B cell (primary cell): ENCODE measurements around the gene GSDMA. TPM values are rescaled to one million over a fixed set of nuclear protein-coding genes. Genes with fewer than 3 reads are reported as not detected.
A peak's percentile ranks its signal among the peaks of the same experiment; 100 is the strongest.

ENCODE experiments used
- ATAC-seq: fragments of 200-7000 bp; cut with Tn5 transposase; one replicate; pipeline ENCODE4 v1.10.0; 2021; ENCODE audit warnings: low read depth, mild to moderate bottlenecking, moderate number of reproducible peaks, moderate library complexity
- CTCF ChIA-PET: fragments of 350-600 bp; sonication (Branson Sonifier 250); formaldehyde crosslinking; loops from one replicate; lab custom pipeline; 2021; ENCODE audit warnings: antibody characterized with exemption, inconsistent platforms; lab: Charles Lee
- POLR2A ChIA-PET: fragments of 350-600 bp; sonication (Branson Sonifier 250); formaldehyde crosslinking; loops from one replicate; lab custom pipeline; 2021; ENCODE audit warnings: antibody characterized with exemption; lab: Charles Lee
- DNase-seq: peaks from one replicate; pipeline ENCODE4 v3.0.0; 2013
- H2AFZ ChIP-seq: 2 replicates; pipeline ENCODE4 v1.6.1; 2012; ENCODE audit warnings: mild to moderate bottlenecking, low read depth, low read length; ENCODE audit not compliant: insufficient read depth, poor library complexity, severe bottlenecking
- H3K27ac ChIP-seq, 2 donors: 1 replicate in 1 of 2; 2 replicates in 1 of 2; pipeline ENCODE4 v1.5.1; 2012 to 2013; ENCODE audit warnings: low read length in 2 of 2, mild to moderate bottlenecking in 2 of 2, moderate library complexity in 1 of 2
- H3K27me3 ChIP-seq, 4 experiments: fragments of 200-600 bp in 1 of 4; sonication (generic) in 1 of 4; replicated peaks in 1 of 4; 1 replicate in 2 of 4; 2 replicates in 2 of 4; pipeline versions ENCODE4 v1.6.1 to v1.7.0; 2013 to 2016; ENCODE audit warnings: low read length in 3 of 4, mild to moderate bottlenecking in 2 of 4, mixed read lengths in 1 of 4, moderate library complexity in 1 of 4; ENCODE audit not compliant: insufficient read depth in 4 of 4, control insufficient read depth in 3 of 4; ENCODE audit errors: control extremely low read depth in 1 of 4
- H3K36me3 ChIP-seq, 2 experiments: replicated peaks in 1 of 2; 1 replicate in 1 of 2; 2 replicates in 1 of 2; pipeline versions ENCODE4 v1.6.1 to v1.7.1; 2013; ENCODE audit warnings: low read length in 1 of 2; ENCODE audit not compliant: insufficient read depth in 2 of 2, control insufficient read depth in 1 of 2; ENCODE audit errors: control extremely low read depth in 1 of 2, extremely low read depth in 1 of 2
- H3K4me1 ChIP-seq, 2 donors: fragments of 200-600 bp in 1 of 2; sonication (generic) in 1 of 2; 1 replicate in 1 of 2; 2 replicates in 1 of 2; pipeline versions ENCODE4 v1.5.1 to v1.6.1; 2013 to 2017; ENCODE audit warnings: low read length in 2 of 2; ENCODE audit not compliant: control insufficient read depth in 2 of 2, insufficient read depth in 2 of 2
- H3K4me2 ChIP-seq: replicated peaks from 2 replicates; pipeline ENCODE3; 2012; ENCODE audit warnings: mild to moderate bottlenecking, low read depth, low read length; ENCODE audit not compliant: poor library complexity, severe bottlenecking
- H3K4me3 ChIP-seq, 5 experiments: fragments of 200-600 bp in 1 of 5; sonication (generic) in 1 of 5; 1 replicate in 3 of 5; 2 replicates in 2 of 5; pipeline versions ENCODE4 v1.5.1 to v1.7.0; 2011 to 2016; ENCODE audit warnings: low read length in 4 of 5, mild to moderate bottlenecking in 4 of 5, low read depth in 2 of 5, control low read depth in 1 of 5, moderate library complexity in 1 of 5; ENCODE audit not compliant: insufficient read depth in 1 of 5; ENCODE audit errors: control extremely low read depth in 1 of 5, extremely low read depth in 1 of 5
- H3K79me2 ChIP-seq: fragments of 200-600 bp; sonication (generic); one replicate; pipeline ENCODE4 v1.6.0; 2016; ENCODE audit warnings: low read length; ENCODE audit not compliant: control insufficient read depth, insufficient read depth
- H3K9ac ChIP-seq: fragments of 200-600 bp; sonication (generic); 2 replicates; pipeline ENCODE4 v1.6.1; 2017; ENCODE audit warnings: mild to moderate bottlenecking, low read length, moderate library complexity
- H3K9me3 ChIP-seq, 3 donors: one replicate each; pipeline versions ENCODE4 v1.6.1 to v1.7.1; 2013; ENCODE audit warnings: low read length in 2 of 3; ENCODE audit not compliant: control insufficient read depth in 2 of 3, insufficient read depth in 1 of 3; ENCODE audit errors: control extremely low read depth in 1 of 3
- H4K20me1 ChIP-seq: 2 replicates; pipeline ENCODE4 v1.6.0; 2012; ENCODE audit warnings: mild to moderate bottlenecking, low read length; ENCODE audit not compliant: insufficient read depth, control insufficient read depth, poor library complexity, severe bottlenecking
- H3K27ac Mint-ChIP-seq: one replicate; pipeline ENCODE4 v1.8.0; 2021; ENCODE audit warnings: mixed read lengths
- H3K27me3 Mint-ChIP-seq: one replicate; pipeline ENCODE4 v1.8.0; 2021; ENCODE audit warnings: mixed read lengths
- H3K4me1 Mint-ChIP-seq: one replicate; pipeline ENCODE4 v1.8.0; 2021; ENCODE audit warnings: mixed read lengths
- H3K4me3 Mint-ChIP-seq: one replicate; pipeline ENCODE4 v1.8.0; 2021; ENCODE audit warnings: mixed read lengths
- H3K9me3 Mint-ChIP-seq: one replicate; pipeline ENCODE4 v1.8.0; 2022; ENCODE audit warnings: mixed read lengths; ENCODE audit not compliant: insufficient read depth
- CTCF ChIP-seq: fragments of 200-600 bp; IDR thresholded peaks from one replicate; pipeline ENCODE4 v1.8.0; 2022; ENCODE audit warnings: antibody characterized with exemption, mild to moderate bottlenecking
- EZH2 ChIP-seq: IDR thresholded peaks from 2 replicates; pipeline ENCODE4 v1.6.1; 2012; ENCODE audit warnings: borderline replicate concordance, low read depth, mild to moderate bottlenecking, moderate library complexity, low read length; ENCODE audit not compliant: insufficient read depth, poor library complexity, severe bottlenecking
- WGBS: methylation state at CpG from one replicate; pipeline ENCODE4 v1.1.5; 2013; ENCODE audit warnings: missing lambda C conversion rate; ENCODE audit not compliant: insufficient coverage; 5-methylcytosine and 5-hydroxymethylcytosine counted together
- intact Hi-C: fragments of 100-400 bp; cut with micrococcal nuclease; formaldehyde crosslinking; loops from one replicate; pipeline ENCODE4 v1.10.0; 2022
- polyA plus RNA-seq: library from polyadenylated mRNA; depleted of rRNA; stranded (reverse); fragments of >200 nt; gene quantifications from 2 replicates; pipeline ENCODE4 v1.2.3, GENCODE V29; 2012
- small RNA-seq: library from RNA; depleted of rRNA; stranded (forward); fragments of <200 nt; gene quantifications from one replicate; pipeline ENCODE3, GENCODE V24; 2012; ENCODE audit warnings: low replicate concordance, low read depth; ENCODE audit not compliant: insufficient read length
- total RNA-seq, 2 donors: library from RNA; stranded (reverse); fragments of 120-200 nt in 1 of 2; gene quantifications; 1 replicate in 1 of 2; 2 replicates in 1 of 2; pipeline versions ENCODE4 v1.2.3 to v1.2.4, GENCODE V29; 2013 to 2022

GSDMA gene
- total and polyA plus RNA-seq, 2 donors (not counting 1 experiment from before 2014, with no cell fraction given): 0.09 TPM; not detected in 1

- no peak overlapping the region for H2AFZ ChIP-seq
- WGBS: 65% methylated on average over 29 of the region's 33 CpGs
Observed at GRCh38 chr17:40026816-40027613, 64.2 kb downstream of the GSDMA start.

More at GRCh38 chr17:40026816-40027613, 64.2 kb downstream of the GSDMA start:
- Mint-ChIP-seq H3K27ac (no peak overlapping the region), H3K4me3 (no peak overlapping the region), H3K9me3 (no peaks in the 10 kb centered on the region), H3K4me1 (peaks cover 4% of the 10 kb centered on the region), H3K27me3 (no peaks in the 10 kb centered on the region)
- intact Hi-C loops: loop anchor here (1.0 kb wide), 4 partner anchors 59 to 405 kb away; no protein-coding TSS in a partner anchor
- H4K20me1 ChIP-seq: no peaks in the 10 kb centered on the region
- no peak overlapping the region for H3K4me3 ChIP-seq
- H3K9me3 ChIP-seq: no peaks in the 10 kb centered on the region
- no peak for TF ChIP-seq EZH2
- TF ChIP-seq CTCF: peak; percentile 94
- peaks cover 0 to 73% of the 10 kb centered on the region in 2 experiments for H3K36me3 ChIP-seq
- H3K27me3 ChIP-seq: no peaks in the 10 kb centered on the region
- H3K4me2 ChIP-seq: no peak overlapping the region
- DNase-seq (peak; percentile 85), ATAC-seq (peak; percentile 92)
- CTCF ChIA-PET: interaction anchor here (0.6 to 5.9 kb wide), 40 partner anchors 8 to 608 kb away, joined by 3 to 55 read pairs (median 4); partner anchors contain the start of genes CSF3, MED24 and RAPGEFL1
- POLR2A ChIA-PET: interaction anchor here (1.0 kb wide), 1 partner anchor 49 kb away, joined by 3 read pairs; no protein-coding TSS in a partner anchor
- peaks cover 0 to 5% of the 10 kb centered on the region in 2 donors for H3K4me1 ChIP-seq
- no peaks in the 10 kb centered on the region for H3K79me2 ChIP-seq
- H3K27ac ChIP-seq: no peak overlapping the region
- H3K9ac ChIP-seq: no peak overlapping the region

Small RNA genes within 50 kb of the gene (small RNA-seq; reads per million reads assigned to genes)
- gene SNORD124: 195 reads per million, percentile 96 among the genes with 10 or more reads in this experiment

Other genes starting within 250 kb of the GSDMA start
- gene MIEN1, start 232.5 kb upstream of the GSDMA start, total RNA-seq: 37.9 and 41.1 TPM in 2 replicates
- gene MIEN1, start 232.5 kb upstream of the GSDMA start, polyA plus RNA-seq: 55.6 and 63.2 TPM in 2 replicates
- gene GRB7, start 225.1 kb upstream of the GSDMA start, total RNA-seq: 0.78 and 0.84 TPM in 2 replicates
- gene GRB7, start 225.1 kb upstream of the GSDMA start, polyA plus RNA-seq: 0.81 and 1.5 TPM in 2 replicates
- 178 and 187 TPM in 2 replicates for gene IKZF3, start 98.7 kb upstream of the GSDMA start, total RNA-seq
- 63.0 and 64.0 TPM in 2 replicates for gene IKZF3, start 98.7 kb upstream of the GSDMA start, polyA plus RNA-seq
- 1.7 and 2.0 TPM in 2 replicates for gene ZPBP2, start 94.8 kb upstream of the GSDMA start, total RNA-seq
- gene ZPBP2, start 94.8 kb upstream of the GSDMA start, polyA plus RNA-seq: 1.5 and 1.6 TPM in 2 replicates
- gene GSDMB, start 44.4 kb upstream of the GSDMA start, total RNA-seq: 21.5 and 21.8 TPM in 2 replicates
- gene GSDMB, start 44.4 kb upstream of the GSDMA start, polyA plus RNA-seq: 33.8 and 37.6 TPM in 2 replicates
- 43.4 and 51.8 TPM in 2 replicates for gene ORMDL3, start 35.4 kb upstream of the GSDMA start, total RNA-seq
- gene ORMDL3, start 35.4 kb upstream of the GSDMA start, polyA plus RNA-seq: 78.5 and 90.6 TPM in 2 replicates
- gene LRRC3C, start 35.3 kb upstream of the GSDMA start, total RNA-seq: not detected in 2 replicates
- 0.12 TPM in 1 of 2 replicates, not detected in the other for gene LRRC3C, start 35.3 kb upstream of the GSDMA start, polyA plus RNA-seq
- 69.4 and 76.6 TPM in 2 replicates for gene PSMD3, start 17.8 kb downstream of the GSDMA start, total RNA-seq
- 63.1 and 72.6 TPM in 2 replicates for gene PSMD3, start 17.8 kb downstream of the GSDMA start, polyA plus RNA-seq
- not detected in 2 replicates for gene CSF3, start 52.4 kb downstream of the GSDMA start, total RNA-seq
- 0.09 TPM in 1 of 2 replicates, not detected in the other for gene CSF3, start 52.4 kb downstream of the GSDMA start, polyA plus RNA-seq
- gene MED24, start 91.4 kb downstream of the GSDMA start, total RNA-seq: 103 and 105 TPM in 2 replicates
- 128 and 140 TPM in 2 replicates for gene MED24, start 91.4 kb downstream of the GSDMA start, polyA plus RNA-seq
- gene THRA, start 100.0 kb downstream of the GSDMA start, total RNA-seq: 16.8 and 17.1 TPM in 2 replicates
- 8.0 and 9.1 TPM in 2 replicates for gene THRA, start 100.0 kb downstream of the GSDMA start, polyA plus RNA-seq
- gene NR1D1, start 137.6 kb downstream of the GSDMA start, total RNA-seq: 6.7 and 6.8 TPM in 2 replicates
- gene NR1D1, start 137.6 kb downstream of the GSDMA start, polyA plus RNA-seq: 6.5 and 7.7 TPM in 2 replicates
- gene MSL1, start 159.0 kb downstream of the GSDMA start, total RNA-seq: 125 and 129 TPM in 2 replicates
- gene MSL1, start 159.0 kb downstream of the GSDMA start, polyA plus RNA-seq: 69.8 and 80.1 TPM in 2 replicates
- gene CASC3, start 177.5 kb downstream of the GSDMA start, total RNA-seq: 169 and 173 TPM in 2 replicates
- 64.2 and 109 TPM in 2 replicates for gene CASC3, start 177.5 kb downstream of the GSDMA start, polyA plus RNA-seq
- 5.4 and 5.6 TPM in 2 replicates for gene RAPGEFL1, start 214.5 kb downstream of the GSDMA start, total RNA-seq
- 3.0 and 5.7 TPM in 2 replicates for gene RAPGEFL1, start 214.5 kb downstream of the GSDMA start, polyA plus RNA-seq